BE2C (cell line): ENCODE results near the gene CAVIN1.

Source experiments
- DNase-seq: peaks from one replicate; pipeline ENCODE4 v3.0.0-alpha.2; 2020
- H3K27me3 ChIP-seq: fragments of 250-450 bp; sonication (Bioruptor Pico); 2 replicates; pipeline ENCODE4 v1.5.1; 2020; ENCODE audit warnings: mild to moderate bottlenecking
- H3K36me3 ChIP-seq: fragments of 250-450 bp; sonication (Bioruptor Pico); 2 replicates; pipeline ENCODE4 v1.5.1; 2020; ENCODE audit warnings: mild to moderate bottlenecking
- H3K4me1 ChIP-seq: fragments of 250-450 bp; sonication (Bioruptor Pico); 2 replicates; pipeline ENCODE4 v1.5.1; 2020
- H3K4me3 ChIP-seq: 2 replicates; pipeline ENCODE4 v1.5.1; 2011; ENCODE audit warnings: low read depth, low read length
- H3K9me3 ChIP-seq: fragments of 250-450 bp; sonication (Bioruptor Pico); 2 replicates; pipeline ENCODE4 v1.5.1; 2020
- TF ChIP-seq, protein P1 (sequence below): IDR thresholded peaks from 2 replicates; pipeline ENCODE4 v1.5.1; 2012; ENCODE audit warnings: mild to moderate bottlenecking, low read depth, low read length

Gene CAVIN1

DNA sequence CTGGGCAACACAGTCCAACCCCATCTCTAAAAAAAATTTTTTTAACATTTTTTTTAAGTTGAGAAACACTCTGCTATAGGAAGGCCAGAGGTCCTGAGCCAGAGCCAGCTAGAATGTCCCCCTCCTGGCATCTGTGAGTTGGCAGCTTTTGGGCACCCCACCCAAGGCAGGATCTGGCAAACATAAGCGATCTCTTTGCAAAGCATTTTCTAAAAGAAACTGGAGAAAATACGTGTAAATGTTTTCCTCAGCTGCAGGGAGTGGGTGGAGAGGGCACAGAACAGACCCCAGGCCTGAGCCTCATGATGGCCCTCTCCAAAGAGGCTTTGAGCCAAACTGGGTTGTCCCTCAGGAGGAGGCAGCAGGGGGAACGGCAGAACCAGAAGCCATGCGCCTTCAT lies 11.7 kb downstream of the CAVIN1 start:
- DNase-seq = no peak
- no peaks in the 10 kb centered on the region for H3K9me3 ChIP-seq
- no peaks in the 10 kb centered on the region; the same call in 1 of the 2 replicates for H3K27me3 ChIP-seq
- H3K4me3 ChIP-seq = no peak overlapping the region
- TF ChIP-seq, protein P1, sequence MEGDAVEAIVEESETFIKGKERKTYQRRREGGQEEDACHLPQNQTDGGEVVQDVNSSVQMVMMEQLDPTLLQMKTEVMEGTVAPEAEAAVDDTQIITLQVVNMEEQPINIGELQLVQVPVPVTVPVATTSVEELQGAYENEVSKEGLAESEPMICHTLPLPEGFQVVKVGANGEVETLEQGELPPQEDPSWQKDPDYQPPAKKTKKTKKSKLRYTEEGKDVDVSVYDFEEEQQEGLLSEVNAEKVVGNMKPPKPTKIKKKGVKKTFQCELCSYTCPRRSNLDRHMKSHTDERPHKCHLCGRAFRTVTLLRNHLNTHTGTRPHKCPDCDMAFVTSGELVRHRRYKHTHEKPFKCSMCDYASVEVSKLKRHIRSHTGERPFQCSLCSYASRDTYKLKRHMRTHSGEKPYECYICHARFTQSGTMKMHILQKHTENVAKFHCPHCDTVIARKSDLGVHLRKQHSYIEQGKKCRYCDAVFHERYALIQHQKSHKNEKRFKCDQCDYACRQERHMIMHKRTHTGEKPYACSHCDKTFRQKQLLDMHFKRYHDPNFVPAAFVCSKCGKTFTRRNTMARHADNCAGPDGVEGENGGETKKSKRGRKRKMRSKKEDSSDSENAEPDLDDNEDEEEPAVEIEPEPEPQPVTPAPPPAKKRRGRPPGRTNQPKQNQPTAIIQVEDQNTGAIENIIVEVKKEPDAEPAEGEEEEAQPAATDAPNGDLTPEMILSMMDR = no peak
- H3K36me3 ChIP-seq = no peaks in the 10 kb centered on the region
- no peaks in the 10 kb centered on the region; the same call in 1 of the 2 replicates for H3K4me1 ChIP-seq

DNA sequence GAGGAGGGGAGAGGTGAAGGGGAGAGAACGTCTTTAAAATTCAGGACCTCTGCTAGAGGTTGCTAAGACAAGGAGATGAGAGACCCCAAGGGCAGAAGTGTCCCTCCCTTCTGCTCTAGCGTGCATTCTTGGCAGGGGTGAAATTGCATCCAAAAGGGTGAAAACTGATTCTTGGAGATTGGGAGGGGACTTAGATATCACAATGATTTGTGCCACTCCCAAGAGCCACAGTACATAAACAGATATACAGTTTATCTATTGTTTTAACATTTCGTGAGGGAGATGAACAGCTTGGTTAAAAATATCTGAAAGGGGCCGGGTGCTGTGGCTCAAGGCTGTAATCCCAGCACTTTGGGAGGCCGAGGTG lies 12.8 kb downstream of the CAVIN1 start:
- no peaks in the 10 kb centered on the region for H3K9me3 ChIP-seq
- TF ChIP-seq, protein P1 = no peak
- no peaks in the 10 kb centered on the region for H3K36me3 ChIP-seq
- H3K4me3 ChIP-seq = no peak overlapping the region
- no peak for DNase-seq
- no peaks in the 10 kb centered on the region; the same call in 1 of the 2 replicates for H3K27me3 ChIP-seq
- no peaks in the 10 kb centered on the region; the same call in 1 of the 2 replicates for H3K4me1 ChIP-seq

DNA sequence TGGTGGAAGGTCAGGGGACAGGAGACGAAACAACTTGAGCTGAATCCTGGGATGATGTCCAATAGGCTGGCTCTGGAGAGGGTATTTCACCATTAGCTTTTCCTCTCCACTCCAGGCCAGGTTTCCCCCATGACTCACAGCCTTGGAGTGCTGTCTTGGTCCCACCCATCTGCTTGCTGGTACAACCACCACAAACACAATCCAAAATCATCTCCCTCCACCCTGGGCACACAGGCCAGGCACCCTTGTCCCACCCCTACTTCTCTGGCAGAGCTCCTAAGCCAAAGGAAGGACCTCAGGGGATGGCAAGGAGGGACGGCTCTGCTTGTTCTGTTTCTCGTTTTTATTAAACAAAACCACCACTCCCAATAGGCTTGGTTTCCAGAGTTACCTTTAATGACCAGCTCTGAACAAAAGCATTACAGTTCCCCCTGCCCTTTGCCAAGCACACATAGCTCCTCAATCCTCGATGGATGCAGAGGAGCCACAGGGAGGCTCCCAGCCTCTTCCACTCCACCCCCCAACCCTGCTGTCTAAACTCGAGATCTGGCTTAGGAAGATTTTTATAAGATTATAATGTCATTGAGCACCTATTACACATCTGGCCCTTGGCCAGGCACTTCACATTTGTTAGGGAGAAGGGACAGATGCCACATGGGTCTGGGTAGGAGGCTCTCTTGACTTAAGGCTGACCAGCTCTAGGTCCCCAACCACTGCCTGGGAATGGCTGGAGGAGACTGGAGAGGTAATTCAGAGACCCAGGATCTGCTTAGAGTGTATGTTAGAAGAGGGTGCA lies 13.3 kb downstream of the CAVIN1 start:
- TF ChIP-seq, protein P1 = no peak
- Histone ChIP-seq H3K9me3 (no peaks in the 10 kb centered on the region), H3K4me3 (no peak overlapping the region), H3K36me3 (no peaks in the 10 kb centered on the region), H3K4me1 (no peaks in the 10 kb centered on the region; the same call in 1 of the 2 replicates), H3K27me3 (no peaks in the 10 kb centered on the region; the same call in 1 of the 2 replicates)
- DNase-seq = no peak

DNA sequence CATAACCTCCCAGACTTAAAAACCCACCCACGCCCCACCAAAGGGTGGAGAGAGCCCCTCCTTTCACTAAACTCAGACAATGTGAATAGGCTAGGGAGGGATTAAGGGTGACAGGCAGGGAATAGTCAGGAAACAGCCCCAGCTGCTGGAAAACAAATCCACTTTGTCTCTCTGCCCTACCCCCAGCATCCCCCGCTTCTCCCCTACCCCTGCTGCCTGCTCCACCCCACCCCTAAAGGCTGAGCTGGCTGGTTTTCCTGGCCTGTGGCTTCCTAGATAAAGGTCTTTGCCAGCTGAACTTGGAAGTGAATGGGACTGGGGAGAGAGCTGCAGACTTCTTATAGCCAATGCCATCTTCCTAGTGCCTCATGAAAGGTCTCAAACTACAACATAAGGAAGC lies 15.0 kb downstream of the CAVIN1 start:
- H3K4me3 ChIP-seq = no peak overlapping the region
- TF ChIP-seq, protein P1 = no peak
- no peaks in the 10 kb centered on the region; the same call in 1 of the 2 replicates for H3K4me1 ChIP-seq
- no peak for DNase-seq
- H3K9me3 ChIP-seq = no peaks in the 10 kb centered on the region
- no peaks in the 10 kb centered on the region for H3K36me3 ChIP-seq
- H3K27me3 ChIP-seq = no peaks in the 10 kb centered on the region; the same call in 1 of the 2 replicates

GRCh38 chr17:42407289-42407836 lies 15.7 kb downstream of the CAVIN1 start:
- Histone ChIP-seq H3K36me3 (no peaks in the 10 kb centered on the region), H3K9me3 (no peaks in the 10 kb centered on the region), H3K4me3 (no peak overlapping the region), H3K4me1 (no peaks in the 10 kb centered on the region; the same call in 1 of the 2 replicates), H3K27me3 (no peaks in the 10 kb centered on the region; the same call in 1 of the 2 replicates)
- TF ChIP-seq, protein P1 = no peak
- DNase-seq = peak; percentile 67

- no peaks in the 10 kb centered on the region; the same call in 1 of the 2 replicates for H3K27me3 ChIP-seq
- H3K4me1 ChIP-seq = no peaks in the 10 kb centered on the region; the same call in 1 of the 2 replicates
- TF ChIP-seq, protein P1 = no peak
- no peak overlapping the region for H3K4me3 ChIP-seq
- H3K9me3 ChIP-seq = no peaks in the 10 kb centered on the region
- H3K36me3 ChIP-seq = no peaks in the 10 kb centered on the region
- no peak for DNase-seq
These were observed 16.3 kb downstream of the CAVIN1 start for GRCh38 chr17:42406615-42407288.
